GM12892 (cell line): ENCODE data around the gene ZNF730.

Source experiments
- POLR2A ChIP-seq: IDR thresholded peaks from 2 replicates; pipeline ENCODE4 v1.6.1; 2011; ENCODE audit warnings: low read depth, low read length, control low read depth
- POLR2AphosphoS5 ChIP-seq: IDR thresholded peaks from 2 replicates; pipeline ENCODE4 v1.6.1; 2011; ENCODE audit warnings: low read depth, low read length, control low read depth

DNA sequence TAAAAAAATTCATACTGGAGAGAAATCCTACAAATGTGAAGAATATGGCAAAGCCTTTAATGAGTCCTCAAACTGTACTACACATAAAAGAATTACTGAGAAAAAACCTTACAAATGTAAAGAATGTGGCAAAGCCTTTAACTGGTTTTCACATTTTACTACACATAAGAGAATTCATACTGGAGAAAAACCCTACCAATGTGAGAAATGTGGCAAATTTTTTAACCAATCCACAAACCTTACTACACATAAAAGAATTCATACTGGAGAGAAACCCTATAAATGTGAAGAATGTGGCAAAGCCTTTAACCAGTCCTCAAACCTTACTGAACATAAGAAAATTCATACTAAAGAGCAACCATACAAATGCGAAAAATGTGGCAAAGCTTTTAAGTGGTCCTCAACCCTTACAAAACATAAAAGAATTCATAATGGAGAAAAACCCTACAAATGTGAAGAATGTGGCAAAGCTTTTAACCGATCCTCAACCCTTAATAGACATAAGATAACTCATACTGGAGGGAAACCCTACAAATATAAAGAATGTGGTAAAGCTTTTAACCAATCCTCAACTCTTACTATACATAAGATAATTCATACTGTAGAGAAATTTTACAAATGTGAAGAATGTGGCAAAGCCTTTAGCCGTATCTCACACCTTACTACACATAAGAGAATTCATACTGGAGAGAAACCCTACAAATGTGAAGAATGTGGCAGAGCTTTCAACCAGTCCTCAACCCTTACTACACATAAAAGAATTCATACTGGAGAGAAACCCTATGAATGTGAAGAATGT lies 29.0 kb downstream of the ZNF730 start:
- TF ChIP-seq POLR2A: no peak
- no peak for TF ChIP-seq POLR2AphosphoS5
